ENCODE data around the gene DISP3. TPM values are rescaled to one million over a fixed set of nuclear protein-coding genes. Genes with fewer than 3 reads are reported as not detected.

Gene DISP3, protein sequence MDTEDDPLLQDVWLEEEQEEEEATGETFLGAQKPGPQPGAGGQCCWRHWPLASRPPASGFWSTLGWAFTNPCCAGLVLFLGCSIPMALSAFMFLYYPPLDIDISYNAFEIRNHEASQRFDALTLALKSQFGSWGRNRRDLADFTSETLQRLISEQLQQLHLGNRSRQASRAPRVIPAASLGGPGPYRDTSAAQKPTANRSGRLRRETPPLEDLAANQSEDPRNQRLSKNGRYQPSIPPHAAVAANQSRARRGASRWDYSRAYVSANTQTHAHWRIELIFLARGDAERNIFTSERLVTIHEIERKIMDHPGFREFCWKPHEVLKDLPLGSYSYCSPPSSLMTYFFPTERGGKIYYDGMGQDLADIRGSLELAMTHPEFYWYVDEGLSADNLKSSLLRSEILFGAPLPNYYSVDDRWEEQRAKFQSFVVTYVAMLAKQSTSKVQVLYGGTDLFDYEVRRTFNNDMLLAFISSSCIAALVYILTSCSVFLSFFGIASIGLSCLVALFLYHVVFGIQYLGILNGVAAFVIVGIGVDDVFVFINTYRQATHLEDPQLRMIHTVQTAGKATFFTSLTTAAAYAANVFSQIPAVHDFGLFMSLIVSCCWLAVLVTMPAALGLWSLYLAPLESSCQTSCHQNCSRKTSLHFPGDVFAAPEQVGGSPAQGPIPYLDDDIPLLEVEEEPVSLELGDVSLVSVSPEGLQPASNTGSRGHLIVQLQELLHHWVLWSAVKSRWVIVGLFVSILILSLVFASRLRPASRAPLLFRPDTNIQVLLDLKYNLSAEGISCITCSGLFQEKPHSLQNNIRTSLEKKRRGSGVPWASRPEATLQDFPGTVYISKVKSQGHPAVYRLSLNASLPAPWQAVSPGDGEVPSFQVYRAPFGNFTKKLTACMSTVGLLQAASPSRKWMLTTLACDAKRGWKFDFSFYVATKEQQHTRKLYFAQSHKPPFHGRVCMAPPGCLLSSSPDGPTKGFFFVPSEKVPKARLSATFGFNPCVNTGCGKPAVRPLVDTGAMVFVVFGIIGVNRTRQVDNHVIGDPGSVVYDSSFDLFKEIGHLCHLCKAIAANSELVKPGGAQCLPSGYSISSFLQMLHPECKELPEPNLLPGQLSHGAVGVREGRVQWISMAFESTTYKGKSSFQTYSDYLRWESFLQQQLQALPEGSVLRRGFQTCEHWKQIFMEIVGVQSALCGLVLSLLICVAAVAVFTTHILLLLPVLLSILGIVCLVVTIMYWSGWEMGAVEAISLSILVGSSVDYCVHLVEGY (N-terminal part only)
- total RNA-seq, result 2.0 TPM in 1 of 2 replicates, not detected in the other

DNA sequence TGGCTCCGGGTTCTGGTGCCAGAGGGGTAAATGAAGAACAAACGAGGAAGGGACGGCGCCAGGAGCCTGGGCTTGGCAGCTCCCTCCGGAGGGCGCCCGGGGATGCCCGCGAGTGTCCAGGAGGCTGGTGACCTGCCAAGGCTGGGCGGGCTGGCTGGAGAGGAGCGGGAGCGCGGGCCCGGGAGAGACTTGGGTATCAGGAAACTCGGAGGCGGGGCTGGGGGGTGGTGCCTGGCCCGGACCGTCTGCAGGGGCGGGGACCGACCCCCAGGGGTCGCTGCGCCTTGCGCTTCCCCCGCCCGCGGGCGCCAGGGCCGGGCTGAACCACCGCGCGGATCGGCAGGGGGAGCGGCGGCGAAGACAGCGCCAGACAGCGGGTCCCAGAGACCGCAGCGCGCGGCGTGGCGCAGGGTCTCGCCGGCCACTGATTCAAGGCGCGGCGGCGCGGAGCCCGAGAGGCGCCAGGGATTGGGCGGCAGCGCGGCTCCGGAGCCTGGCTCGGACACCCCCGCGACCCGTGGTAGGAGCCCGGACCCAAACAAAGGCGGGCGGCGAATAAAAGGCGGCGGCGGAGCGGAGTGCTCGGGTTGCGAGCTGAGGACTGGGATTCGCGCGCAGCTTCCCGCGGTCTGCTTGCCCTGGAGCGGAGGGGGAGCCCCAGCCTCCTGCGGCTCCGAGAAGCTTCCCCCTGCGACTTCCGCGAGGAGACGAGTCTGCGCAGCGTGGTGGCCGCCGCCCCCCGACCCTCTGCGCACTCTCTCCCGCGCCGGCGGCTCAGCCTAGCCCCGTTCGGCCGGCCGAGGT is at the start of gene DISP3:
Gene DISP3 (plus strand): TSS at position 585 of the 804 bp plus-strand sequence. CDS start 21,838 bp downstream, outside the sequence.

Other genes with a start within 250 kb of the DISP3 start
- 40.0 and 78.4 TPM in 2 replicates for gene MTOR, start 216.6 kb upstream of the DISP3 start, total RNA-seq
- gene UBIAD1, start 206.0 kb upstream of the DISP3 start, total RNA-seq, result 16.4 and 18.7 TPM in 2 replicates
- 27.0 and 65.7 TPM in 2 replicates for gene FBXO2, start 175.3 kb downstream of the DISP3 start, total RNA-seq
- gene FBXO44, start 175.7 kb downstream of the DISP3 start, total RNA-seq, result 7.5 and 17.2 TPM in 2 replicates
- gene FBXO6, start 185.0 kb downstream of the DISP3 start, total RNA-seq, result 11.0 and 16.4 TPM in 2 replicates
- 36.7 and 58.8 TPM in 2 replicates for gene MAD2L2, start 202.0 kb downstream of the DISP3 start, total RNA-seq
- under 0.01 TPM in 2 replicates for gene DRAXIN, start 212.6 kb downstream of the DISP3 start, total RNA-seq

Data from nasal cavity respiratory epithelium epithelial cell of viscerocranial mucosa (primary cell).